Stimulated activated CD8-positive, alpha-beta memory T cell treated with anti-CD3 and anti-CD28 coated beads, Interleukin-2, amount 100 ng/mL, for 1 hour (primary cell): Measurements from ENCODE around the gene TPSG1.
"Not testable (repeated sequence)": the region's sequence is repeated elsewhere in the genome, so short reads cannot be mapped to it uniquely, and the experiment has no call there.

Source experiments
- DNase-seq, 2 donors: peaks; one replicate each; pipeline ENCODE4 v3.0.0-alpha.2; 2020; ENCODE audit warnings: low read depth in 2 of 2

TPSG1 gene

GRCh38 chr16:1225051-1225451 lies at the start of gene TPSG1:
TSS of gene TPSG1 (minus strand) at chr16:1225268. CDS start at chr16:1225252, 16 bp downstream.
- DNase-seq = no peak

DNA sequence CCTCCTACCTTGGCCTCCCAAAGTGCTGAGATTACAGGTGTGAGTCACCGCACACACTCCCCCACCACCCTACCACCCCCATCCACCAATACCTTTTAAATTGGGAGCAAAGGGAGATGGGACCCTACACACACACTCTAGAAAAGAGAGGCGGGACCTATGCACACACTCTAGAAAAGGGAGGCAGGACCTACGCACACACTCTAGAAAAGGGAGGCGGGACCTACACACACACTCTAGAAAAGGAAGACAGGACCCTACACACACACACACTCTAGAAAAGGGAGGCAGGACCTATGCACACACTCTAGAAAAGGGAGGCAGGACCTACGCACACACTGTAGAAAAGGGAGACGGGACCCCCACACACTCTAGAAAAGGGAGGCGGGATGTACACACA lies 49.7 kb upstream of the TPSG1 start:
- no peak for DNase-seq

DNA sequence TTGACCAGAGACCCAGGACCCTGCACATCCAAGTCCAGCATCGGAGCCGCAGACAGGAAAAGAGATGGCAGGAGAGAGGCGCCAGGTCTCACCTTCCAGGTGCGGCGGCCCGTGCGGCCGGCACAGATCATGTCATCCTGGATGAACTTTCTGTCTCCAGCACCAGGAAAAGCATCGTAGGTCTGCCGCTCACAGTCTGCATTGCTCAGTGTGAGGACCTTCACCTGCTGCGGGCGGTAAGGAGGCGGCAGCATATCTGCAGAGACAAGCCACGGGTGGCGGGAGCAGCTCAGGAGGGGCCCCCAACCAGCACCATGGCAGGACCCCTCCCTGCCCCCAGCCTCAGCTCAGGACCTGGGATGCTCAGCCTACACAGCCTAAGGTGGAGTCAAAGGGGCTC lies 48.7 kb upstream of the TPSG1 start:
- no peak for DNase-seq

GRCh38 chr16:1272453-1273198 lies 47.6 kb upstream of the TPSG1 start:
- no peak for DNase-seq

GRCh38 chr16:1271724-1272413 lies 46.8 kb upstream of the TPSG1 start:
- not testable (repeated sequence) for DNase-seq

DNA sequence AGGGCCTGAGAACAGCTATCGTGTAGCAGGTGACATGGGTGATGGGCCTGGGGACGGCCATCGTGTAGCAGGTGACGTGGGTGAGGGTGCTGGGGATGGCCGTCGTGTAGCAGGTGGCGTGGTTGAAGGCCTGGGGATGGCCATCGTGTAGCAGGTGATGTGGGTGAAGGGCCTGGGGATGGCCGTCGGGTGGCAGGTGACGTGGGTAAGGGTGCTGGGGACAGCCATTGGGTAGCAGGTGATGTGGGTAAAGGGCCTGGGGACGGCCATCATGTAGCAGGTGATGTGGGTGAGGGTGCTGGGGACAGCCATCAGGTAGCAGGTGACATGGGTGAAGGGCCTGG lies 46.3 kb upstream of the TPSG1 start:
- DNase-seq = no peak

- DNase-seq = not testable (repeated sequence)
Measured at GRCh38 chr16:1269418-1269817, 44.4 kb upstream of the TPSG1 start.

DNA sequence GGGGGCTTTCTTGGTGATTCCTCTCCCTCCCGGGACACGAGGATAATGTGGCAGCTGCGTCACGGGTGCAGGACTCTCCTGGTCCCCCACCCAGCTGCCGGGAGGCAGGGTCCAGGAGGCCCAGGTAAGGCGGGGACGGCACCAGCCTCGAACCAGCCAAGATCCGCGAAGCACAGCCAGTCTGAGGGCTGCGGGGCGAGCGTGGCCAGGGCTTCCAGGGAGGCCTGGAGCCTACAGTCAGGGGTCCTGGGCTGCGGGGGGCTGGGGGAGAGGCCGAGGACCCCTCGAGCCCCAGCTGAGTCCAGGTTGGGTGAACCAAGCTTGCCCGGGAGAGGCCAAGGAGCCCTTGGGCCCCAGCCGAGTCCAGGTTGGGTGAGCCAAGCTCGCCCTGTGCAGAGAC lies 40.8 kb upstream of the TPSG1 start:
- DNase-seq = no peak

GRCh38 chr16:1265090-1265630 lies 40.1 kb upstream of the TPSG1 start:
- no peak for DNase-seq

GRCh38 chr16:1264345-1265089 lies 39.4 kb upstream of the TPSG1 start:
- no peak for DNase-seq

DNA sequence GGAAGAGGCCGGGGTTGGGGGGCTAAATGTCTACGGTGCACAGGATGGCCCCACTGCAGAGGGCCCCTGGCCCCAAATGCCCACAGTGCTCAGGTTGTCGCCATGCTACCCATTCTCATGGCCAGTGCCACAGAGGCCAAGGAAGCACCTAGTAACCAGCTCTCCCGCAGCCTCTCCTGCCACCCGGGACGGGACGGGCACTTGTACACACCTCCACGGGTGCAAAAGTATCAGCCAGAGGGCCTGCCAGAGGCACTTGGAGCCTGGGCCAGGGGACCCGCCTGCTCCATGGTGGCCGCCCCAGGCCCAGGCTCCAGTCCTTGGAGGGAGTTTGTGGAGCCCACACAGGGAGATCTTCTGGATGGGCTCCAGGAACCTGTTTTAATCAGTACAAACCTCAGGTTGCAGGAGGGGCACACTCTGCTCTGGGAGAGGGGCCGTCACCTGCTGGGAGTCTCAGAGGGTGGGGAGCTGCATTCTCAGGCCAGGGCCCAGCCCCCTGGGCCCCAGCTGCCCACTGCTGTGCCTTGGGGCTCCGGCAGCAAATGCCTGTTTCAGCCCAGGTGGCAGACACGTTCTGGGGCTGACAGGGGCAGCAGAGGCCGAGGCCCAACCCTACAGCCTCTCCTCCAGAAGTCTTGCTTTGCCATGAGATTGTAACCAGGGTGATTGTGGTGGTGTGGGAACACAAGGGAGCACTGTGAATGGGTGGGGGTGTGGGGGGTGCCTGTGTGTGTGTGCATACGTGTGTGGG lies 38.7 kb upstream of the TPSG1 start:
- DNase-seq = no peak

- no peak for DNase-seq
Measured at GRCh38 chr16:1262846-1263221, 37.8 kb upstream of the TPSG1 start.

DNA sequence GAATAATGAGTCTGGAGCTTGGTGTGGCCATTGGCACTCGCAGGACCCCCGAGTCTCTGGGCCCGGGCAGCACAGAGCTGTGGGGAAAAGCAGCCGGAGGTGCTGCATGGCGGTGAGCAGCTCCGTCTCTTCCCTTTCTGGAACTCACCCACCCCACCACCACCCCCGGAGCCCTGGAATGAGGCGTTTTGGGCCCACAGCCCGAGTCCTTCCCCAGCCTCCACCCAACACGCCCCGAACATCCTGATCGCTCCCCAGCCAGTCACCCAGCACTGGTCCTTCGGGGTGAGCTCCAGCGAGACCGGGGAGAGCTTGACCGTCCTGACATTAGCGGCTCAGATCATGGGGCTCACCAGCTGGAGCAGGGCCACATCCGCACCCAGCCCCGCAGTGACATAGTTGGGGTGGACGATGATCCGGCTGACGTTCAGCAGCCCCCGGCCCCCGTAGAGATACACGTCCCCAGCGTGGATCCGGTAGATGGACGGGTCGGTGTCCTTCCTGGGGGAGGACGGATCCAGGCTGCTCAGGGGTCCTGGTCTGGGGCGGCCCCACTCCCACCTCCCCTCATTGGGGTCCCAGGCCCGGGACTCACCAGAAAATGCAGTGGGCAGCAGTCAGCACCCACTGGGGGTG lies 37.3 kb upstream of the TPSG1 start:
- DNase-seq = no peak

DNA sequence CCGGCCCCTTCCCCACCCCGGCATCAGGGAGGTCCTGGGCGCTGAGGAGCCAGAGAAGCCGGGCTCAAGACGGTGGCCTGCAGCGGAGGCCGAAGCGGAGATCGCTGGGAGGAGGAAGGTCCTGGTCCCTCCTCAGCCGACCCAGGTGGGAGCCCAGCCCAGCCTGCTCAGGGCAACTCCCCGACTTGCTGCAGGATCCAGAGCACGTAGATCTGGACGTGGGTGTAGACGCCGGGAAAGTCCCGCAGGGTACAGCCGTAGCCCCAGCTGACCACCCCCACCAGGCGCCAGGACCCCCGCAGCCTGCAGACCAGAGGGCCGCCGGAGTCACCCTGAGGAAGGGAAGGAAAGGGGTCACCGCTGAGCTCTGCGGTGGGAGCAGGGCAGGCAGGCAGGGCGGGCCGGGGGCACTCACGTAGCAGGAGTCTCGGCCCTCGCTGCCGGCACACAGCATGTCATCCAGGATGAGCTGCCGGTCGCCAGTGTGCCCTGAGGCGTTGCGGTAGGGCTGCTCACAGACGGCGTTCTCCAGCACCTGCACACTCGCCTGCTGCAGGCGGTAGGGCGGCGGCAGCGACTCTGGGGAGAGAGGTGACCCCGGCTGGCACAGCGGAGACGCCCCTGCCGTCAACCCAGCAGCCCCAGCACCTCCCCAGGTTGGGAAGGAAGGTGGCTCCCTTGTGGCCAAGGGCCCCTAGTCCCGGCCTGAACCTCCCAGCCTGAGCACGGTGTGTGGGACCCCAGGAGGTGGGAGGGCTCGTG lies 36.2 kb upstream of the TPSG1 start:
- no peak for DNase-seq

DNA sequence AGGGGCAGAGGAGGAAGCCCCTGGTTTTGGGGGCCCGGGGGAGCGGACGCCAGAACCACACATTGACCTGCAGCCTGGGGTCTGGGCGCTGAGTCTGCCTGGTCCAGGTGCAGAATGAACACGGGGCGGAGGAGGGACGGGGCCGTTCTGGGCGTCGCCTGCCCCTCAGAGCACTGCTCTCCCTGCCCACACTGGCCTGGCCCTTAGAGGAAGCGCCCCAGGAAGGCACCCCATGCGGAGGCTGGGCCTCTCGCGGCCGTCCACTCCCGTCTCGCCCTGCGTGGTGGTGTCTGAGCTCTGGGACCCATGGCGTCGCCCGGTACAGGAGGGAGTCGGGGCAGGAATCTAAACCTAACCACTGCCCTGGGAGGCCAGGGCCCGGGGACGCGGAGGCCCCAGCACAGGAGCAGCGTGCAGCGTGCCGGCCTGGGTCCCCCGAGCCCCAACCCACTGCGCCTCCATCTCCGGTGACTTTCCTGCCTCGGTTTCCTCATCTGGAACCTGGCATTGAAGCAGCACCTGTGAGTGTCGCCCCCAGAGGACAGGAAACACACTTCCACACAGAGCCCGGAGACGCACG lies 35.1 kb upstream of the TPSG1 start:
- DNase-seq = no peak

DNA sequence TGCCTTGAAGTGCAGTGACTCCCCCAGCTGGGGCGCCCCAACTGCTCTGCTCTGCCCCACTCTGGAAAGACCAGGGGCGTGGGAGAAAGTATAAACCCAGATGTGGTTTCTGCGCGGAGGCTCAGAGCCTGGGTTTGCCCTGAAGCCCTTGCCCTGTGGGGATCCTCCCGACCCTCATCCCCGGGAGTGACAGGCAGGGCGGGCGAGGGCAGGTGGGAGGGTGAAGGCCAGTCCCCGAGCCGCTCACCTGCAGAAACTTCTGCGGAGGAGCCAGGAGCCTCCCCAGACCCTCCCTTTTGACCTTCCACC lies 34.6 kb upstream of the TPSG1 start:
- DNase-seq = no peak

- DNase-seq = no peak
Measured at GRCh38 chr16:1258906-1259759, 34.1 kb upstream of the TPSG1 start.

- DNase-seq = no peak
Measured at GRCh38 chr16:1258225-1258600, 33.1 kb upstream of the TPSG1 start.

- no peak for DNase-seq
Measured at GRCh38 chr16:1257561-1258224, 32.6 kb upstream of the TPSG1 start.
